Activated CD4-positive, alpha-beta T cell treated with anti-CD3 and anti-CD28 coated beads, Interleukin-2, amount 10 ng/mL, durations not matched to agents 7 days and 5 days (primary cell): Measurements from ENCODE around the gene BEST1. TPM values are rescaled to one million over a fixed set of nuclear protein-coding genes. Genes with fewer than 3 reads are reported as not detected.

Experiments used
- CTCF ChIA-PET: fragments of 350-600 bp; sonication (Branson Sonifier 250); formaldehyde crosslinking; loops from one replicate; lab custom pipeline; 2021; ENCODE audit warnings: antibody characterized with exemption; lab: Charles Lee
- POLR2A ChIA-PET: fragments of 350-600 bp; sonication (Branson Sonifier 250); formaldehyde crosslinking; loops from one replicate; lab custom pipeline; 2021; ENCODE audit warnings: antibody characterized with exemption; lab: Charles Lee
- DNase-seq: peaks from one replicate; pipeline ENCODE4 v3.0.0-alpha.2; 2020
- H3K27ac Mint-ChIP-seq: one replicate; pipeline ENCODE4 v1.8.0; 2021; ENCODE audit warnings: mild to moderate bottlenecking, moderate library complexity, mixed read lengths
- H3K27me3 Mint-ChIP-seq: one replicate; pipeline ENCODE4 v1.8.0; 2021; ENCODE audit warnings: mixed read lengths
- H3K36me3 Mint-ChIP-seq: one replicate; pipeline ENCODE4 v1.8.0; 2021; ENCODE audit warnings: low read depth, mixed read lengths
- H3K4me1 Mint-ChIP-seq: one replicate; pipeline ENCODE4 v1.8.0; 2021; ENCODE audit warnings: mixed read lengths
- H3K4me3 Mint-ChIP-seq: one replicate; pipeline ENCODE4 v1.8.0; 2021; ENCODE audit warnings: mild to moderate bottlenecking, moderate library complexity, mixed read lengths
- H3K9me3 Mint-ChIP-seq: one replicate; pipeline ENCODE4 v1.8.0; 2021; ENCODE audit warnings: mixed read lengths
- total RNA-seq, 2 experiments: library from RNA; stranded (reverse); gene quantifications; one replicate each; pipeline ENCODE4 v1.2.3, GENCODE V29; 2021

The BEST1 gene
- total RNA-seq, 2 experiments from 2014 or later: not detected

- no peak overlapping the region for H3K27ac Mint-ChIP-seq
- no peak for DNase-seq
These were observed 31.0 kb upstream of the BEST1 start for GRCh38 chr11:61918938-61919704.

DNA sequence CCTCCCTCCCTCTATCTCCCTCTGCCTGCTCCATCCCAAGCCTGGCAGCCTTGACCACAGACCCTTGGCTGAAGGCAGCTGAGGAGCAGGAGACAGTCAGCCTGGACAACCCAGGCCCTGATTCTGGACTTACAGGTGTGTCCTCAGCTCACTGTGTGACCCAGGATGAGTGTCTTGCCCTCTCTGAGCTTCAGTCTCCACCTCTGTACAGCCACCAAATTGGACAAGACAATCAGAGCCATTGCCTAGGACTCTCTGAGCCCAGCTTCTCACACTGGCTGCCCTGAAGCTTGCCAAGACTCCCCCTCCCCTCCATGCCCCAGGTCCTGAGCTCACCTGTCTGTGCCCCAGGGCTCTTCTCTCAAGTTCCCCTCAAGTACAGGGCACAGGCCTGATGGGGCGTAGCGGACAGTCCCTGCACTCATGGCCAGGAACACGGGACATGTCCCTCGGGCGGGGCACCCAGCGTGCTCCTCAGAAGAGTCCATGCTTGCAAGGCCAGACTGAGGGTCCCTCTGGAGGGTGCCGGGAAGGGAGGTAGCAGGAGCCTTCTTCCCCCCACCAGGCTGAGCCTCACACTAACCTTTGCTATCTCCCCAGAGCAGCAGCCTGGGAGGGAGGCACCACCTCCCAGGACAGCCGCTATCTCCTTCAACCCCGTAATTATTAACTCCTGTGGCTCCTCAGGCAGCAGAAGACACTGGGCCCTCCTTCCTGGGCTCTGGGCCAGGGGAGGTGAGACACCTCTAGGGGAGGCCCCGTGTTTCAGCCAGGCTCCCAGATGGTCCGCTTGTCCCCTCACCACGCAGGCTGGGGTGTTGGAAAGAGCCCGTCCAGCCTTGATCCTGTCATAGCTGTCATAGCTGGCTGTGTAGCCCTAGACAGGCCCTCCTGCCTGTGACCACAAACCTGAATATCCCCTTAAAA, 30.2 kb upstream of the BEST1 start:
- POLR2A ChIA-PET: interaction anchor here (0.7 kb wide), 1 partner anchor 75 kb away, joined by 3 read pairs; no protein-coding TSS in a partner anchor
- no peaks in the 10 kb centered on the region for H3K36me3 Mint-ChIP-seq
- no peak for DNase-seq
- no peaks in the 10 kb centered on the region for H3K9me3 Mint-ChIP-seq
- H3K4me3 Mint-ChIP-seq: no peak overlapping the region
- H3K27me3 Mint-ChIP-seq: peaks cover 40% of the 10 kb centered on the region
- H3K4me1 Mint-ChIP-seq: peaks cover 9% of the 10 kb centered on the region
- CTCF ChIA-PET: interaction anchor here (0.6 to 1.8 kb wide), 4 partner anchors 9 to 41 kb away, joined by 3 to 7 read pairs (median 4); no protein-coding TSS in a partner anchor
- H3K27ac Mint-ChIP-seq: no peak overlapping the region

More at GRCh38 chr11:61918938-61919704, 31.0 kb upstream of the BEST1 start:
- Mint-ChIP-seq H3K36me3 (no peaks in the 10 kb centered on the region), H3K27me3 (peaks cover 41% of the 10 kb centered on the region), H3K4me3 (no peak overlapping the region), H3K4me1 (peaks cover 9% of the 10 kb centered on the region), H3K9me3 (no peaks in the 10 kb centered on the region)
- POLR2A ChIA-PET: interaction anchor here (0.7 kb wide), 1 partner anchor 74 kb away, joined by 3 read pairs; no protein-coding TSS in a partner anchor
- CTCF ChIA-PET: interaction anchor here (0.9 to 1.8 kb wide), 4 partner anchors 10 to 21 kb away, joined by 3 to 7 read pairs (median 3); no protein-coding TSS in a partner anchor

DNA sequence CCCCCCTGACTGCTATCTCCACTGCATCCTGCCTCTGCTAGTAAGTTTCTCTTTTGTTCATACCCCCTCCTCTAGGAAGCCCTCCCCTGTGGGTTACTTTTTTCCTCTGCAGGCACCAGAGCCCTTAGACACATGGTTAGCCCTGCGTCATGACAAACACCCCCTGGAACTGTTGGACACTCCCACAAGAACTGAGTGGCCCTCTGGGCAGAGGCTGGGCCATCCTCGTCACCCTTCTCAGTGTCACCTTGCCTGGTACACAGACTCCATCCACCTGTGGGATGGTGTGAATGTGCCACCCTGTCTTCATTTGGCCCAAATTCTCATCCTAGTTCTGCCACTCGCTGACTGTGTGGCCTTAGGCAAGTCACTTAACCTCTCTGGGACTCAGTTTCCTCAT, 28.7 kb upstream of the BEST1 start:
- DNase-seq: no peak
- H3K27ac Mint-ChIP-seq: no peak overlapping the region
- H3K36me3 Mint-ChIP-seq: no peaks in the 10 kb centered on the region

DNA sequence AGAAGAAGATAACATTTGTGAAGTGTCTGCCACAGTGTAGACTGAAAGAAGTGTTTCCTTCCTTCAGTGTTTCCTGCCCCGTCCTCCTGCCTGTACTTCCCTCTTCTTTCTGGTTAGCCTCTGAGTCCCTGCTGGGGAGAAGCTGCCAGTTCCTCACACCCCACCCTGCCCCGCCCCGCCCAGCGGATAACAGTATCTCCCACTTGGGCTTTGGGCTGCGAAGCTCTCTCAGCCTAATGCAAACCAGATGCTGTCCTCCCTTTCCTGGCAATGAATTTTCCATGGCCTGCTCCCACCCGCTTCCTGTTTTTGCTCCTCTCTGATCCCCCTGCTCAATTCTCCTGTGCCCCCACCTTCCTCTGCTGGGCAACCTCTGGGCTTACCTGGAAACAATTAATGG, 27.6 kb upstream of the BEST1 start:
- no peak overlapping the region for H3K27ac Mint-ChIP-seq
- peaks cover 9% of the 10 kb centered on the region for H3K4me1 Mint-ChIP-seq
- no peaks in the 10 kb centered on the region for H3K9me3 Mint-ChIP-seq
- H3K4me3 Mint-ChIP-seq: no peak overlapping the region
- no peak for DNase-seq
- H3K27me3 Mint-ChIP-seq: peaks cover 26% of the 10 kb centered on the region
- ChIA-PET CTCF (interaction anchor here (1.5 to 2.0 kb wide), 2 partner anchors 25 to 52 kb away, joined by 4 to 6 read pairs; no protein-coding TSS in a partner anchor), POLR2A (no interaction called here)
- H3K36me3 Mint-ChIP-seq: no peaks in the 10 kb centered on the region

More for the DNA sequence above, 28.7 kb upstream of the BEST1 start:
- Mint-ChIP-seq H3K27me3 (peaks cover 31% of the 10 kb centered on the region), H3K9me3 (no peaks in the 10 kb centered on the region), H3K4me3 (no peak overlapping the region), H3K4me1 (peaks cover 9% of the 10 kb centered on the region)
- POLR2A ChIA-PET: no interaction called here
- CTCF ChIA-PET: no interaction called here

- Mint-ChIP-seq H3K9me3 (no peaks in the 10 kb centered on the region), H3K4me1 (peaks cover under 1% of the 10 kb centered on the region), H3K27me3 (peaks cover 18% of the 10 kb centered on the region), H3K27ac (no peak overlapping the region), H3K36me3 (no peaks in the 10 kb centered on the region), H3K4me3 (no peak overlapping the region)
- ChIA-PET POLR2A (no interaction called here), CTCF (interaction anchor here (1.5 to 2.0 kb wide), 2 partner anchors 24 to 53 kb away, joined by 4 to 6 read pairs; no protein-coding TSS in a partner anchor)
- DNase-seq: no peak
These were observed 26.7 kb upstream of the BEST1 start for GRCh38 chr11:61923166-61924063.

DNA sequence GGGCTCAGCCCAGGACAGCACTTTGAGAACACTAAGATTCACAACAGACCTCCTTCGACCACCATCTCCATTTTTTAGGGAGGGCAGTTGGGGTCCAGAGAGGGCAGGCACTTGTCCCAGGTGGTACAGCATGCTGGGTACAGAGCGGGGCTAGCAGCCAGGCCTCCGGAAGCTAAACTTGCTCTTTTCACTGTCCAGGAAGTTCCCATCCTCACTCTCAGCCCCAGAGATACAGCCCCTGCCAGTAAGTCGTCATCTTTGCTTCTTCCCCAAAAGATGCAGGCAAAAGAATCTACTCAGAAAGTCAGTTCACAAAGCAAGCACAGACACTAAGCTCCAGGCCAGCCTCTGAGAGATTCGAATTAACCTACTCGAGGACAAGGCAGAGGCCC, 26.1 kb upstream of the BEST1 start:
- CTCF ChIA-PET: interaction anchor here (2.0 kb wide), 1 partner anchor 23 kb away, joined by 6 read pairs; no protein-coding TSS in a partner anchor
- no peaks in the 10 kb centered on the region for H3K4me1 Mint-ChIP-seq
- no peaks in the 10 kb centered on the region for H3K9me3 Mint-ChIP-seq
- POLR2A ChIA-PET: no interaction called here
- no peaks in the 10 kb centered on the region for H3K36me3 Mint-ChIP-seq
- no peak overlapping the region for H3K4me3 Mint-ChIP-seq
- peaks cover 11% of the 10 kb centered on the region for H3K27me3 Mint-ChIP-seq
- no peak for DNase-seq
- H3K27ac Mint-ChIP-seq: no peak overlapping the region

- DNase-seq: no peak
- no peaks in the 10 kb centered on the region for H3K9me3 Mint-ChIP-seq
- H3K27me3 Mint-ChIP-seq: peaks cover 3% of the 10 kb centered on the region
- ChIA-PET CTCF (interaction anchor here (1.4 kb wide), 1 partner anchor 11 kb away, joined by 3 read pairs; no protein-coding TSS in a partner anchor), POLR2A (no interaction called here)
- no peaks in the 10 kb centered on the region for H3K4me1 Mint-ChIP-seq
- H3K27ac Mint-ChIP-seq: no peak overlapping the region
- H3K4me3 Mint-ChIP-seq: no peak overlapping the region
- H3K36me3 Mint-ChIP-seq: no peaks in the 10 kb centered on the region
These were observed 24.4 kb upstream of the BEST1 start for GRCh38 chr11:61925736-61926135.

DNA sequence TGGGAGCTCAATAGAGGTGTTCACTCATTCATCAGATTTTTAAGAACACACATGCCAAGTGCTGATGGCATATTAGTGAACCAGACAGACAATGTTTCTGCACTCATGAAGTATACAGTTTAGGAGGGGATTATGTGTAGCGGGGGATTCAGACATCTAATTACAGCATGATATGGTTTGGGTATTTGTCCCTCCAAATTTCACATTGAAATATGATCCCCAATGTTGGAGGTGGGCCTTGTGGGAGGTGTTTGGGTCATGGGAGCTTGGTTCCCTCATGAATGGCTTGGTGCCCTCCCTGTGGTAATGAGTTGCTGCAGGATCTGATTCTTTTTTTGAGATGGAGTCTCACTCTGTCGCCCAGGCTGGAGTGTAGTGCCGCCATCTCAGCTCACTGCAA, 23.9 kb upstream of the BEST1 start:
- Mint-ChIP-seq H3K27ac (no peak overlapping the region), H3K9me3 (no peaks in the 10 kb centered on the region), H3K4me1 (no peaks in the 10 kb centered on the region), H3K27me3 (peaks cover 6% of the 10 kb centered on the region), H3K4me3 (no peak overlapping the region), H3K36me3 (no peaks in the 10 kb centered on the region)
- POLR2A ChIA-PET: no interaction called here
- CTCF ChIA-PET: interaction anchor here (1.4 kb wide), 1 partner anchor 11 kb away, joined by 3 read pairs; no protein-coding TSS in a partner anchor
- DNase-seq: no peak

DNA sequence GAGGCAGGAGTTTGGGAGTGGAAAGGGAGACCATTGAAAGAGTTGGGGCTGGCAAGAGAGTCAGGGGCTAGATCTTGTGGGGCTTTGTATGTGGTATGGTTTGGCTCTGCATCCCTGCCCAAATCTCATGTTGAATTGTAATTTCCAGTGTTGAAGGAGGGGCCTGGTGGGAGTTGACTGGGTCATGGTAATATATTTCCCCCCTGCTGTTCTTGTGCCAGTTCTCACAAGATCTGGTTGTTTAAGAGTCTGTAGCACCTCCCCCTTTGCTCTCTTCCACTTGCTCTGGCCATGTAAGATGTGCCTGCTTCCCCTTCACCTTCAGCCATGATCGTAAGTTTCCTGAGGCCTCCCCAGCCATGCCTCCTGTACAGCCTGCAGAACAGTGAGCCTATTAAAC, 22.6 kb upstream of the BEST1 start:
- H3K9me3 Mint-ChIP-seq: no peaks in the 10 kb centered on the region
- H3K4me1 Mint-ChIP-seq: no peaks in the 10 kb centered on the region
- peaks cover 9% of the 10 kb centered on the region for H3K27me3 Mint-ChIP-seq
- POLR2A ChIA-PET: no interaction called here
- no peaks in the 10 kb centered on the region for H3K36me3 Mint-ChIP-seq
- H3K27ac Mint-ChIP-seq: no peak overlapping the region
- no peak for DNase-seq
- H3K4me3 Mint-ChIP-seq: no peak overlapping the region
- CTCF ChIA-PET: no interaction called here

GRCh38 chr11:61928606-61929005, 21.5 kb upstream of the BEST1 start:
- ChIA-PET POLR2A (no interaction called here), CTCF (interaction anchor here (0.8 to 0.9 kb wide), 2 partner anchors 9 to 153 kb away, joined by 3 to 5 read pairs; no protein-coding TSS in a partner anchor)
- no peak overlapping the region for H3K4me3 Mint-ChIP-seq

DNA sequence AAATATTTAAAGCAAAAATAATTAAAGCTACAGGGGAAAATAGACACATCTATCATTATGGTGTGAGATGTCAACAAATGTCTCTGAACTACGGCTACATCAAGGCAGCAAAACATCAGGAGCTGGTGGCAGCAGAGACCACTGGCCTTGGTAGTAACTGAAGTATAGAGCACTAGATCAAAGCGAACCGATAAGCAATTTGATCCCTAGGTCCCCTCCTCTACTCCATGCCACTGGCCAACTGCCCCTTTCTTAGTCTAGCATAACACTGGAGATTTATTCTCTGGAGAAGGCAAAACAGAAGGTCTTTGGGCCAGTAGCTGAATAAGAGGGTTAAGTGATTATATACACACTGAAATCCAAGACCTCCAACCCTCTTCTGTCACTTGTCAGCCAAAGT, 19.2 kb upstream of the BEST1 start:
- Mint-ChIP-seq H3K36me3 (no peaks in the 10 kb centered on the region), H3K27me3 (peaks cover 22% of the 10 kb centered on the region), H3K9me3 (peaks cover 1% of the 10 kb centered on the region), H3K4me3 (no peak overlapping the region), H3K27ac (no peak overlapping the region), H3K4me1 (no peaks in the 10 kb centered on the region)
- ChIA-PET POLR2A (no interaction called here), CTCF (interaction anchor here (0.7 to 0.8 kb wide), 2 partner anchors 17 to 32 kb away, joined by 3 read pairs; no protein-coding TSS in a partner anchor)
- no peak for DNase-seq

More at GRCh38 chr11:61928606-61929005, 21.5 kb upstream of the BEST1 start:
- Mint-ChIP-seq H3K9me3 (no peaks in the 10 kb centered on the region), H3K4me1 (no peaks in the 10 kb centered on the region), H3K27ac (no peak overlapping the region), H3K36me3 (no peaks in the 10 kb centered on the region), H3K27me3 (peaks cover 14% of the 10 kb centered on the region)
- DNase-seq: no peak
